Epithelial cell of esophagus (primary cell): ENCODE measurements around the gene SHISA7.

Experiments
- DNase-seq: peaks from one replicate; pipeline ENCODE4 v3.0.0; 2010; ENCODE audit warnings: low read depth
- H3K4me3 ChIP-seq: 2 replicates; pipeline ENCODE4 v1.5.1; 2011; ENCODE audit warnings: mild to moderate bottlenecking, low read length, control low read depth
- TF ChIP-seq, protein P1 (sequence below): IDR thresholded peaks from 2 replicates; pipeline ENCODE4 v1.5.1; 2011; ENCODE audit warnings: low read depth, mild to moderate bottlenecking, low read length, control low read depth, inconsistent platforms; ENCODE audit not compliant: insufficient read depth; ENCODE audit errors: missing control alignments

SHISA7 gene

GRCh38 chr19:55474269-55475265 is 31.5 kb upstream of the SHISA7 start:
- DNase-seq, result peak; percentile 69

DNA sequence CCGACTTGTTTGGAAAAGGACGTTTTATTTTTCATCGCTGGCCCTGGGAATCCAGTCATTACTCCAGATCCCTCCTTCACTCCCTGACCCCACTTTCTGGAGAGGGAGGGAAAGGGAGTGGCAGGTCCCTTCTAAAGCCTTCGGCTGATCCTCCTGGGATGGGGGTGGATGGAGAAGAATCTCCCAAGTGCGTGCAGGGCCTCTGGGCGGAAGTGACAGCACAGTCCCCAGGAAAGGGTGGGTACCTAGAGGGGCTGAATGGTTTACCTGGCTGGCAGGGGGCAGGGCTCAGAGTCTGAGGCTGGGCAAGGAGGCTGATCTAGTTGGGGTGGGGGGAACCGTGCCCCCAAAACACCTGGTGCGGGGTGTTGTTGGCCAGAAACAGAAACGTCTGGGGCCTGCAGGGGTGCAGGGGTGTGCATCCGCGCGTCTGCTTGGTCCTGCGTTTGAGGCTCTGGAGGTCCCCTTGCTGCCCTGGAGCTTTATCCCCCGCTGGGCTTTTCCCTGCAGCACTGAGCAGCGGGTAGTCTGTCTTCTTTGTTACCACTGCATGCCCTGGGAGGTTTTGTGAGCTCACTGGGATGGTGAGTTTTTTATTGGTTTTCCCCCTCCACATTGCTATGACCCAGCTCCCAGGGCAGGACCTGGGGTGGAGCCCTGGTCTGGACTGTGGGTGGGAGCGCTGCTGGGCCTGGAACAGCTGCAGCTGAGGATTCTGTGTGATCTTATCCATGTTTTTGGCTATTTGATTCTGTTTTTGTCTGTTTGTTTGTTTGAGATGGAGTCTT is 30.3 kb upstream of the SHISA7 start:
- TF ChIP-seq, protein P1, sequence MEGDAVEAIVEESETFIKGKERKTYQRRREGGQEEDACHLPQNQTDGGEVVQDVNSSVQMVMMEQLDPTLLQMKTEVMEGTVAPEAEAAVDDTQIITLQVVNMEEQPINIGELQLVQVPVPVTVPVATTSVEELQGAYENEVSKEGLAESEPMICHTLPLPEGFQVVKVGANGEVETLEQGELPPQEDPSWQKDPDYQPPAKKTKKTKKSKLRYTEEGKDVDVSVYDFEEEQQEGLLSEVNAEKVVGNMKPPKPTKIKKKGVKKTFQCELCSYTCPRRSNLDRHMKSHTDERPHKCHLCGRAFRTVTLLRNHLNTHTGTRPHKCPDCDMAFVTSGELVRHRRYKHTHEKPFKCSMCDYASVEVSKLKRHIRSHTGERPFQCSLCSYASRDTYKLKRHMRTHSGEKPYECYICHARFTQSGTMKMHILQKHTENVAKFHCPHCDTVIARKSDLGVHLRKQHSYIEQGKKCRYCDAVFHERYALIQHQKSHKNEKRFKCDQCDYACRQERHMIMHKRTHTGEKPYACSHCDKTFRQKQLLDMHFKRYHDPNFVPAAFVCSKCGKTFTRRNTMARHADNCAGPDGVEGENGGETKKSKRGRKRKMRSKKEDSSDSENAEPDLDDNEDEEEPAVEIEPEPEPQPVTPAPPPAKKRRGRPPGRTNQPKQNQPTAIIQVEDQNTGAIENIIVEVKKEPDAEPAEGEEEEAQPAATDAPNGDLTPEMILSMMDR, result no peak
- no peak for DNase-seq
- no peak overlapping the region for H3K4me3 ChIP-seq

More at GRCh38 chr19:55474269-55475265, 31.5 kb upstream of the SHISA7 start:
- H3K4me3 ChIP-seq, result no peak overlapping the region
- TF ChIP-seq, protein P1, result no peak

DNA sequence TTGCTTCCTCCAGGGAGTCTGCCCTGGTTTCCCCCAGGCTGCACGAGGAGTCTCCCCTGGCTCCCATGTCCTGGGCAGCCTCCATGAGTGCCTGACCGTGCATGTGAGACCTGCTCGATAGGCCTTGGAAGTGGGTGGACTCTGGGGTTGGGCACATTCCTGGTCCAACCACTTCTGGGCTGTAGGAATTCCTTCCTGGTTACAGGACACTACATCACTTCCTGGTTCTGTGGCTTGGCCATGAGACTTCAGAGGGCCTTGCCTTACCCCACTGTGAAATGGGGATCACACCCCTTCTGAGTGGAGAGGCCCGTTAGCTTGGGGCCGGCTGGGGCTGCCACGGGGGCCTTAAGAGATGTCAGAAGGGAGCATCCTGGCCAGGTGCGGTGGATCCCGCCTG is 29.4 kb upstream of the SHISA7 start:
- DNase-seq, result peak; percentile 74

GRCh38 chr19:55471266-55471665 is 28.2 kb upstream of the SHISA7 start:
- no peak for DNase-seq
- TF ChIP-seq, protein P1, result no peak

More for the DNA sequence above, 29.4 kb upstream of the SHISA7 start:
- TF ChIP-seq, protein P1, result no peak
- no peak overlapping the region for H3K4me3 ChIP-seq

DNA sequence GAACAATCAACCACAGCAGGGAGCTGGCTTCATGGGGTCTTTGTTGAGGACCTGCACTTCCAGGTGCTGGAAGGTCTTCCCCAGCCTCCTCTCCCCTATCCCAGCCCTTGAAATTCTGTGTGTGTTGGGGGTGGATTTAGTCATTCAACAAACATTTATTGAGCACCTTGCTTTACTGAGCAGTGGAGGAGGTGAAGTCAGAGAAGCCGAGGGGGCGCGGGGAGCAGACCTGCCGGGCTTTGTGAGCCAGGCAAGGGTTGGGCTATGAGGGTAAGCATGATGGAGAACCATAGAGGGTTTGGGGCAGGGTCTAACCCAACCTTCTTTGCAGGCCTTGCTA is 24.9 kb upstream of the SHISA7 start:
- H3K4me3 ChIP-seq, result no peak overlapping the region
- no peak for DNase-seq
- TF ChIP-seq, protein P1, result no peak

More at GRCh38 chr19:55471266-55471665, 28.2 kb upstream of the SHISA7 start:
- no peak overlapping the region for H3K4me3 ChIP-seq

GRCh38 chr19:55467236-55468053 is 24.3 kb upstream of the SHISA7 start:
- peak; percentile 47 for DNase-seq
- no peak overlapping the region for H3K4me3 ChIP-seq

More at GRCh38 chr19:55467236-55468053, 24.3 kb upstream of the SHISA7 start:
- TF ChIP-seq, protein P1, result peak; percentile 62
